HG02970 (cell line): Measurements from ENCODE around the gene XXYLT1.
"Not testable (repeated sequence)": the region's sequence is repeated elsewhere in the genome, so short reads cannot be mapped to it uniquely, and the experiment has no call there.

Experiments used
- ATAC-seq: cut with Tn5 transposase; IDR thresholded peaks from one replicate; pipeline ENCODE4 v1.9.1; 2021; ENCODE audit warnings: mild to moderate bottlenecking, moderate library complexity, moderate number of reproducible peaks; ENCODE audit not compliant: unreplicated experiment, low FRiP score

XXYLT1 gene

GRCh38 chr3:195037586-195037985, 233.4 kb downstream of the XXYLT1 start:
- ATAC-seq, result not testable (repeated sequence)

GRCh38 chr3:195036974-195037373, 234.0 kb downstream of the XXYLT1 start:
- no peak for ATAC-seq

- ATAC-seq, result no peak
Measured at GRCh38 chr3:195036574-195036973, 234.4 kb downstream of the XXYLT1 start.

GRCh38 chr3:195036203-195036505, 234.8 kb downstream of the XXYLT1 start:
- no peak for ATAC-seq

GRCh38 chr3:195035345-195036202, 235.4 kb downstream of the XXYLT1 start:
- ATAC-seq, result no peak

GRCh38 chr3:195034541-195034940, 236.4 kb downstream of the XXYLT1 start:
- no peak for ATAC-seq

GRCh38 chr3:195034101-195034500, 236.9 kb downstream of the XXYLT1 start:
- ATAC-seq, result no peak

- ATAC-seq, result no peak
Measured at GRCh38 chr3:195033531-195034091, 237.3 kb downstream of the XXYLT1 start.

- no peak for ATAC-seq
Measured at GRCh38 chr3:195032955-195033354, 238.0 kb downstream of the XXYLT1 start.

- no peak for ATAC-seq
Measured at GRCh38 chr3:195032106-195032759, 238.7 kb downstream of the XXYLT1 start.

GRCh38 chr3:195031574-195032003, 239.4 kb downstream of the XXYLT1 start:
- ATAC-seq, result no peak

GRCh38 chr3:195030791-195031321, 240.1 kb downstream of the XXYLT1 start:
- no peak for ATAC-seq

- no peak for ATAC-seq
Measured at GRCh38 chr3:195028877-195029606, 241.9 kb downstream of the XXYLT1 start.

- no peak for ATAC-seq
Measured at GRCh38 chr3:195025884-195026200, 245.1 kb downstream of the XXYLT1 start.

- ATAC-seq, result no peak
Measured at GRCh38 chr3:195025056-195025883, 245.7 kb downstream of the XXYLT1 start.

GRCh38 chr3:195023989-195024388, 247.0 kb downstream of the XXYLT1 start:
- no peak for ATAC-seq

- ATAC-seq, result no peak
Measured at GRCh38 chr3:195023576-195023975, 247.4 kb downstream of the XXYLT1 start.

- ATAC-seq, result no peak
Measured at GRCh38 chr3:195021692-195022091, 249.3 kb downstream of the XXYLT1 start.

- no peak for ATAC-seq
Measured at GRCh38 chr3:195020921-195021320, 250.0 kb downstream of the XXYLT1 start.

- no peak for ATAC-seq
Measured at GRCh38 chr3:195020185-195020584, 250.8 kb downstream of the XXYLT1 start.
